ENCODE measurements around the gene NOC3L.
"Not testable (repeated sequence)": the region's sequence is repeated elsewhere in the genome, so short reads cannot be mapped to it uniquely, and the experiment has no call there.

The NOC3L gene

DNA sequence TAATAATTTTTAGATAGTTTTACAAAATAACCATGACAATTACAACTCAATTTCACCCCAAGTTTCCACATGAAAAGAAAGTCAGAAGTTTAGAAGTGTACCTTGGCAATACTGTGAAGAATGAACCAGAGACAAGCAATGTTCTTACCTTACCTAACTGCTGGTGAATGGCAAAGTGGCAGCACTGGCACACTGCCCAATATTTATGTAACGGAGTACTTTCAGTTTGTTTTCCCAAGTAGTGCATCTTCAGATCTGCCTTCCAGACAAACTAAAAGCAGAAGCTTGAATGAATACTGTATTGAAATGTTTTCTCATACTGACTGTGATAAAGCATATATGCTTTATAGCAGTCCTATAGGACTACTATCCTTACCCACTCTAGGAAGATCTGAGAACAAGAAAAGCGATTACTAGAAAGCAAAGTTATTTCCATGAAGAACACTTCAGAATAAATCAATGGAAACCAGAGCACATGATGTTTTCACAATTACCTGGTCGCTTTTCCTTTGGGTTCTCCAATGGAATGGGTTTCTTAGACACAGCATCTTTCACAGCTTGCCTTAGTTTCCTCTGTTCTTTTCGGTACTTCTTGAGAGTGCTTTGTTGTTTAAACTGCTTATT is 1.5 kb downstream of the NOC3L start:
- no peak for DNase-seq

DNA sequence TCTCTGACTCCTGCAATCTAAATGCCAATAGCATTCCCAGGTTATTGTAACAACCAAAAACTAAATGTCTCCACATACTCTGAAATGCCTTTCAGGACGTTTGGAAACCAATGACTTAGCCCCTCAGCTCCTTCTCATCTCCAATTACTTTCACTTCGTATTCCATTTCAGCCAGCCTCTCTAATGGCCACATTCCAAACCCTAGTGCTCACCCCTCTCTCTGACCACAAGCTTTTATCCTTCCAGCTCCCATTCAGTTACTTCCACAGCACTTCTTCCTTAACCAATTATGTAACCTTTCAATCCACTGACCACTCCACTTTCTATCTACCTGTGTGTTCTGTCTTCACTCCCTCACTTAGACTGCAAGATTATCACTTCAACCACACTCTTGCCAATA is 4.3 kb downstream of the NOC3L start:
- no peak for DNase-seq

DNA sequence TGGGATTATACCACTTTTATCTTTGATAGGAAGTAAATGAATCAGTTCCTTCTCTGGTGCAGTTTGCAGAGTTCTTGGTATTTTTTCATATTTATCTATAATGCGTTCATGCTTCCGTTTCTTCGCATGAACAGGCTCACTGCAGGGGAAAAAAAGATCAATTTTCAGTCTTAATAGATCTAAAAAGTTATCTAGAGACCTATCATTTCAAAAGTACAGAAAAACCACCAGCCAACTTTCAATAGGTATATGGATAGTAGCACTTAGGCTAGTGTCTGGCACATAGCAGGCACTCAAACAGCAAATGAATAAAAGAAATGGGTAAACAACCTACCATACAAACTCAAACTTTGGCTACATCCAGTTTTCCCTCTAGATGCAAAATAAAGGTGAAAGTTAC is 5.5 kb downstream of the NOC3L start:
- DNase-seq = no peak

GRCh38 chr10:94355841-94356240 is 6.9 kb downstream of the NOC3L start:
- no peak for DNase-seq

GRCh38 chr10:94353336-94353735 is 9.4 kb downstream of the NOC3L start:
- DNase-seq = no peak

DNA sequence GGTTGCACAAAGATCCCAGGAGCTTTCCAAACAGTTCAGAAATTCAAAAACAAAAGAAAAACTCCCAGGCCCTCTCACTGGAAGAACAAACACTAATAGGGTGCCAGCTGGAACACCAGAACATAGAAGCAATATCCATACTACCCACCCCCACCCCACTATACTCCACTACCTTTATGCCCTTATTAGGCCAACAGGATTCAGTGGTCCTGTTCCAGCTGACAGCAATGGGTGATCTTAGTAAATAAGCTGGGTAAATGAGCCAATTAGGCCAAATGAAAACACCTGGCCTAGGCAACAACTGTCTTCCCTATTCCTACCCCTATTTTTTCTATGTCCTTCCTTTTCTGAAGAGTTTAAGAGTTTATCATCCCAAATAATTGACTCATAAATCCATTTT is 11.7 kb downstream of the NOC3L start:
- no peak for DNase-seq

GRCh38 chr10:94350500-94350899 is 12.2 kb downstream of the NOC3L start:
- not testable (repeated sequence) for DNase-seq

DNA sequence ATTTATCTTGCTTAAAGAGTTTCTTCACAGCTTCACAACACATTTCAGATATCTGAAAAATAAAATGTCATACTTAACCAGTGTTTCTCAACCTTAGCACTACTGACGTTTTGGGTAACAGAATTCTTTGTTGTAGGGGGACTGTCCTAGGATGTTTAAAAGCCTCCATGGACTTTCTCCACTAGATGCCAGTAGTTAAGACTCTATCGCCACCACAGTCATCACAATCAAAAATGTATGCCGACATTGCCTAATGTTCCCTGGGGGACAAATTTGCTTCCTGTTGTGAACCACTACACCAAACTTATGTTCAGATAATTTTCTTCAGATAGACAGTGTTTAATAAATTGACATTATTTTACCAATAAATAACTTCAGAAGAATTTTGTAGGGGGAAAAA is 13.4 kb downstream of the NOC3L start:
- no peak for DNase-seq

GRCh38 chr10:94344522-94345122 is 18.1 kb downstream of the NOC3L start:
- DNase-seq = no peak

- no peak for DNase-seq
Measured at GRCh38 chr10:94343151-94343550, 19.6 kb downstream of the NOC3L start.

DNA sequence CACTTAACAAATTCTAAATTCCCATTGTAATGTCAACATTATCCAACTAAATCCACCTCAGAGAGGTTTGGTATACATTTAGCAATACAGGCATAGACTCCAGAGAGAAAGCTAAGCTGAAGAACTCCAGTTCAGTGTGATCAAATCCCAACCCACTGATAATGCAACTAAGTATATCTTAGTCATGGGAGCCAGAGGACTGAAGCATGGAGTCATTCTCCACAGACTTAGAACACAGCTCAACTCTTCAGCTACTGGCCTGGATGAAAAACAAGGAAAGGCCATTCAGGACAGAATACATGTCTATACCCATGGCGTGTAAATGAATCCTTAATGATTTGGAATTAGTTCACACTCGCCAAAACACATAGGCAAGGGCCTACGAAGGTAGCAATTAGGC is 27.9 kb downstream of the NOC3L start:
- no peak for DNase-seq

- no peak for DNase-seq
Measured at GRCh38 chr10:94333051-94333450, 29.7 kb downstream of the NOC3L start.

GRCh38 chr10:94328613-94329012 is 34.1 kb downstream of the NOC3L start:
- no peak for DNase-seq

GRCh38 chr10:94327649-94328048 is 35.1 kb downstream of the NOC3L start:
- no peak for DNase-seq

GRCh38 chr10:94324609-94325233 is 38.0 kb downstream of the NOC3L start:
- no peak for DNase-seq

DNA sequence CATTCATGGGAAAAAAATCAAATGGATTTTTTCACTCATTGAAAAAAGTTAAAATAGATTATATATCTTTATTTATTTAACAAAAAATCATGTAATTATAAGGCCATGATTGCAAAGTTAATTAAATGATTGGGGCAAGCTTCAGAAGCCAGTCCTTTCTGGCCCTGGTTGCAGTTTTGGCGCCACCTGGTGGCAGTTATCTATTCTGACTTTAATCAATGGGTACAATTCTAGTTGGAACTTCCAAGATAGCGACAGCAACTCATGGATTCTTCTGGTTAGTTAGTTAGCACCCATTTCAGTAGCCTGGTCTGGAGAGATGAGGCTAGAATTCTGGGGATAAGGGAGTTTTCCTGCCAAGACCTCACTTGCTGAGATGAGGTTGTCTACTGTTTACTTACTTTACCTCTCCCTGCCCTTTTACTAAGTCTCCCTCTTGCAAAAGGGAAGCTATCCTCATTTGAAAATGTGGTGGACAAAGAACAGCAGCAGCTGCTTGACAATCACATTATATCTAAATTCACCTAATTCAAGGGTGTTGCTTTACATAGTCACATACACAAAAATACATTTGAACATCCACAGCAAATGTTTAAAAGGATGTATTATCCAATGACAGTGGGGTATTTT is 42.3 kb downstream of the NOC3L start:
- no peak for DNase-seq

DNA sequence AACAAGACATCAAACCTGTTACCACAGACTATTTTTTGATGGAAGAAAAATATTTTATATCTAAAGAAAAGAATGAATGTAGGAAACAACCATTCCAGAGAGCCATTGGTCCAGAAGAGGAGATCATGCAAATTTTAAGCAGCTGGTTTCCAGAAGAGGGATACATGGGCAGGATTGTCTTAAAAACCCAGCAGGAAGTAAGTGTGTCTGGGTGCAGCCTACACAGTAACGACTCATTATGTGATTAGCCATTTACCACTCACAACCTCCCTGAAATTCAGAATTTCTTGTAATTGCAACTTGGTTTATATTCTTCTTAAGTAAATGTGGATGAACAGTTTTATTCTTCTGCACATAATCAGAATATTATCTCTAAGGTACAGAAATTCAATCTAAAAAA is 46.2 kb downstream of the NOC3L start:
- no peak for DNase-seq

DNA sequence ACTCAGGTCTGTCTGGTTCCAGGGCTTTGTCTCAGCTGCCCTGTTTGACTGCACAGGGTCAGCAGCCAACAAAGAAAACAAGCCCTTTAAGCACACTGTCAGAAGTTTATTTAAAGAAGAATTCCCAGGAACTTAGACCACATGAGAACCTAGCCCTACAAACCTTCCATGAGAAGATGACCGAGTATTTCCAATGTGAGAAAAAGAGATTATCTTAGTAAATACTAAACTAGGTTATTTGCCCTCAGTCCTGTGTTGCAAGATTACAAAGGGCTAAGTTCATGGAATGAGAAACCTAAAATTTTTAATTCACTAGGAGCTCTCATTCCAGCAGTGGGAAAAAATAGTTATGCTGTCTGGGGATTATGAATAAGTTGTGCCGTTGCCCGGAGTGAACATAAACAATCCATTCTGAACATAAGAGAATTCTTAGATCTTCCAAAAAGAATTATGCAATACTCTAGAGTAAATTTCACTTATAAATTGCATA is 46.7 kb downstream of the NOC3L start:
- DNase-seq = no peak

GRCh38 chr10:94315024-94315451 is 47.7 kb downstream of the NOC3L start:
- no peak for DNase-seq

GRCh38 chr10:94310369-94310768 is 52.4 kb downstream of the NOC3L start:
- DNase-seq = no peak

DNA sequence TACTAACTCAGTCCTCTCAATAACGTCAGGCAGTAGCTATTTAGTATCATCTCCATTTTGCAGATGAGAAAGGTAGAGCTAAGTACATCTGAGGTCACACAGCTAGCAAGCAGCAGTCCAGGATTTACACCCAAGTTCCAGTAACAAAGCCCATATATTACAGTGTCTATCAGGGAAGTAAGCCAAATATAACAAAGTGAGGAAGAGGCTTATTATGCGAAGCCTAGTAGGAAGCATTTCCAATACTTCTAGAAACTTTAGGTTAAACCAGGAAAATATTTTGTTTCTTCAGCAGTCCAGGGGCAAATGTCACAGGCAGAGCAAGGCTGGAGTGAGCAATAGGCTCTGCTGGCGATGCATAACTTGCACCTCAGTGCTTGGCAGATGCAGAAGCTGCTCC is 53.9 kb downstream of the NOC3L start:
- DNase-seq = no peak

GRCh38 chr10:94307046-94307615 is 55.6 kb downstream of the NOC3L start:
- DNase-seq = no peak

DNA sequence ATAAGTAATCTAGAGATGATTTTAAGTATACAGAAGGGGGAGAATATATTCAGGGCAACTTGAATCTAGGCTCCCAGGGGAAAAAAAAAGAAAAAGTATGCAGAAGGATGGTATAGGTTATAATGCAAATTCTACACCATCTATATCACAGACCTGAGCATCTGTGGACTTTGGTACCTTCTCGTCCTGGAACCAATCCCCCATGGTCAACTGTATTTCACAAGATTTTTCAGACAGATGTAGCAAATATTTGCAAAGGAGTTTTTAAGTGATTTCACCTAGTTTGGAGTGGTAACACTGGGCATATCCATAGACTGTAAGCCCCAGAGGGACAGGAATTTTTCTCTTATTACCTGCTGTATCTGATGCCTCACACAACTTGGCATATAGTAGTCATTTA is 58.8 kb downstream of the NOC3L start:
- no peak for DNase-seq

GRCh38 chr10:94300042-94300441 is 62.7 kb downstream of the NOC3L start:
- DNase-seq = no peak

Data from SIG-M5 (cell line).